ENCODE results near the gene BRWD1.
"Not testable (repeated sequence)": the region's sequence is repeated elsewhere in the genome, so short reads cannot be mapped to it uniquely, and the experiment has no call there.

The BRWD1 gene

DNA sequence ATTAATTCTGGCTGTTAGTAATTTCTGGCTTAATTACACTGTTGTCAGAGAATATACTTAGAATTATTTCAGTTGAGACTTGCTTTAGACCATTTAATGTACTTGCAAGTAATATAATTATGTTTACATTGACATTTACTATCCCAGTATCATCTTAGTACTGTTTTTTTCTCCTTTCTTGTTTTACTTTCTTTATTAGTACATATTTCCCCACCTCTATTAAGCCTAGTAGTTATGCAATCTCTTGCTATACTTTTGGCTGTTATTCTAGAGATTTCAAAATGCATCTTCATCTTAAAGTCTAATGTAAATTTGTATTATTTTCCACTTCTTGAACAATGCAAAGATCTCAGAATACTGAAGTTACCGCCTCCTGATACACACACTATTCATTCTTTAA is 24.4 kb downstream of the BRWD1 start:
- DNase-seq, result no peak

DNA sequence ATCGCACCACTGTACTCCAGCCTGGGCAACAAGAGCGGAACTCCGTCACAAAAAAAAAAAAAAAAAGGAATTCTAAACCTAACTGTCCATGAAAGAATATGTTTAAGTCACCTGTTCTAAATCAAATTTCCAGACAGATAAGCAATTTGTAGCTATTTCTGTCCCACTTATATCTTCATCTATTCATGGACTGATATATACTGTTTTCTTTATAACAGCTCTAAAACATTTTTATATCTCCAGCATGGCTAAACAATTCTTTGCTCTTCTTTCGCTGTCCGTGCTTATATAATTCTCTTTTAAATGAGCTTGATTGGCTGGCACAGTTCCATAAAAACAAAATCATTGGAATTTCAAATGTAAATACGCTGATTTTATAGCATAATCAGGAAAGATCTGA is 30.5 kb downstream of the BRWD1 start:
- no peak for DNase-seq

DNA sequence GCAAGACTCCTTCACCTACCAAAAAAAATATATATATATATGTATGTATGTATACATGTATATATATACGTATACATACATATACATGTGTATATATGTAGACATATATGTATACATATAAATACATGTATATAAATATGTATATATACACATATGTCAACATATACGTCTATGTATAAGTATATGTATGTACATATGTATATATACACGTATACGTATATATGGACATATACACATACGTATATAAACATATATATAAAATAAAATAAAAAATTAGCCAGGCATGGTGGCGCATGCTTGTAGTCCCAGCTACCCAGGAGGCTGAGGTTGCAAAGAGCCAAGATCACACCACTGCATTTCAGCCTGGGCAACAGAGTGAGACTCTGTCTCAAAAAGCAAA is 31.6 kb downstream of the BRWD1 start:
- no peak for DNase-seq

DNA sequence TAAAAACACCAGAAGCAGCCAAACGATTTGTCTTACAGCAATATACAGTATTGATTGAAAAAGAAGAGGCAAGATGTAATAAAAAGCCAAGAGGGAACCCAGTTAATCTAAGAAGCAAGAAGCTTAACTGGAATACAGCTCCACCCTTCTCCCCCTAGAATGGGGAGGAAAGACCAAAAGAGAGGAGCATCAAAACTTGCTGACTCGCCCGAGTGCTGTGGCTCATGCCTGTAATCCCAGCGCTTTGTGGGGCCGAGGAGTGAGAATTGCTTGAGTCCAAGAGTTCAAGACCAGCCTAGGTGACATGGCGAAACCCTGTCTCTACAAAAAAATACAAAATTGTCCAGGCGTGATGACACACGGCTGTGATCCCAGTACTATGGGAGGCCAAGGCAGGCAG is 32.2 kb downstream of the BRWD1 start:
- DNase-seq, result no peak

DNA sequence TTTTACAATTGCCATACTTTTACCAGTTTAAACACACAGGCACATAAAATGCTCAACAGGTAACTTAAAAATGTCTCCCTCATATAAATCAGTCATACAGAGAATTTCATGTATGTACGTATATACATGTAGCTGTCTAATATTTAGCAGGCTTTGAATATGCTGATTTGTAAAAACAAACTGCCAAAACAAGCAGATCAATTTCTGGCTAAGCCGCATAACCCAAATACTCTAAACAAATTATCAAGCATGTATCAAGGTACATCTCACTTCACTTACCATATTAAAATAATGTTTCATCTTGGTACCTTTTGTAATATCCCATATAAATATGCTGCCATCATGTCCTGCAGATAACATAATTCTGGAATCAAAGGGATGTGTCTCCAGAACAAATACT is 43.8 kb downstream of the BRWD1 start:
- no peak for DNase-seq

DNA sequence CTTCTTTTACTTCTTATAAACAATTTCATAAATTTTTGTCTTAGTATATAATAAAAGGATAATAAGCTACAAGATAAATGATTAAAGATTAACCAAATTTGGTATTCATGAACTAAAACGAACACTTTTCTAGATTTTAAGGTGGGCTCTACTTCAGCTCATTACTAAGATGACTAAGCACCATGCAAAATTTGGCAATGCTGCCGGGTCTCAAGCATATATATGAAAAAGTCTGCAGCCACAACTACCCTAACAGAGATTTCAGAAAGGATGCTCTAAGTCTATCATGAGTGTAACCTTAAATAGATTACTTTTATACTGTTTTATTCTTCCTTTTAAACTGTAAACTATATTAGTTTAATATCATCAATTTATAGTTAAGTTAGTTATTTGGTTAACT is 47.8 kb downstream of the BRWD1 start:
- no peak for DNase-seq

DNA sequence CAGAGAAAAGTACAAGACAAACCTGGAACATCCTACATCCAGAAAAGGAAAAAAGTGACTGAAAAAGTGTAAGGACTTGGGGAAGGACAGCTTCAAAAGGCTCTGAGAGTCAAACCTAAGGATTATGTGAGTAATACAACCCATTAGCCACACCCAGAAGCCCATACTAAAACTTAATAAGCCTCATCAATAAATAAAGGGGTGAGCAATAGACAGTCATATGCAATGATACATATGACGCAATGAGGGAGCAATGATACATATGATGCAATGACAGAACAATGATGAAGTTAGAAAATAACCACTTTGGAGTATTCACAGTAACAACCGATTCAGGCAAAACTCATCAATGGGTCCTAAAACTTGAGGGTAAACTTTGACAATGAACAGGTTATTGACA is 50.1 kb downstream of the BRWD1 start:
- no peak for DNase-seq

DNA sequence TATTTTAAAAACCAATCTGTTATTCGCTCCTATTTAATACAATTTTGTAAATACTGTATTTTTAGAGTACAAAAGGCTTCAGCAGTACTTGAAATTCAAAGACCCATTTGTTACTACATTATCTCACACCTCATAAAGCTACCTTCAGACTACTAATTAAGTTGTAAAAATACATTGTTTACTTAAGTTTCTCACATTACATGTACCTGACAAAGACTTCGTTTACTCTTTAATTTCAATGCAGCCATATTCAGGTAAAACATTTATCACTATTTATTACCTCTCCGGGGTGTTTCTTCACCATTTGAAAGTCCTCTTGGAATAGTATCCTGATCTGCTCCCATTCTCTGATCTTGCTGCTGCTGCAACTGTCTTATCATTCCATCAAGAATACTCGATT is 55.2 kb downstream of the BRWD1 start:
- no peak for DNase-seq

DNA sequence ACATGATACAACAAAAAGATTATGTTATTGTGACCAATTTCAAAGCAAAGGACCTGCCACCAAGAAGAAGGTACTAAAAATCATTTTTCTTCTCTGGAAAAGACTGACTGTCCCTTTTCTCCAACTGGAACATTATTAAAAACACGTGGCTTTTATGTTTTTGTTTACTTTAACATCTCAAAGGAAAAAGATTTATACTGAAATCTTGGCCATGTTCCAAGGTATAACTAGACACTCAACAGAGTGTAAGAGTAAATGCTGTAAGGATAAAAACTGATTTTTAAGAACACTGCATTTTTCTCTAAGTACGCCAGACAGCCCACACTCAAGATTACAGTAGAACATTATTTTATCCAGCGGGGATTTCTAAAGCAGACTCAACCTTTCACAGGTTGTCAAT is 62.1 kb downstream of the BRWD1 start:
- no peak for DNase-seq

DNA sequence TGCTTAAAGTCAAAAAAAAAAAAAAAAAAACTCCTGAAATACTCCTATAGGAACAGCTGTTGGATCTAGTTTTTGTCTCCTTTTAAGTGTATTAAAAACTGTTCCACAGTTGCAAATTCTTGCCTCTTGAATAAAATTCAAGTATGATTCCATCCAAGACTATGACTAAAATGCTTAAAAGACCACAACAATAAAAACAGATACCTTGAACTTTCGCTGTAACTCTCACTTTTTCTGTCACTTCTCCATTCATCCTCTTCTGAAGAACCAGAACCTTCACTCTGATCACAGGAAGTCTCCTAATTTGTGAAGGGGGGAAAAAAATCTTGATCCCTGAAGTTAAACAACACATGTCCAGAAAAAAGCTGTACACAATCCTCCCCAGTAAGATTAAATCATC is 75.2 kb downstream of the BRWD1 start:
- DNase-seq, result no peak

DNA sequence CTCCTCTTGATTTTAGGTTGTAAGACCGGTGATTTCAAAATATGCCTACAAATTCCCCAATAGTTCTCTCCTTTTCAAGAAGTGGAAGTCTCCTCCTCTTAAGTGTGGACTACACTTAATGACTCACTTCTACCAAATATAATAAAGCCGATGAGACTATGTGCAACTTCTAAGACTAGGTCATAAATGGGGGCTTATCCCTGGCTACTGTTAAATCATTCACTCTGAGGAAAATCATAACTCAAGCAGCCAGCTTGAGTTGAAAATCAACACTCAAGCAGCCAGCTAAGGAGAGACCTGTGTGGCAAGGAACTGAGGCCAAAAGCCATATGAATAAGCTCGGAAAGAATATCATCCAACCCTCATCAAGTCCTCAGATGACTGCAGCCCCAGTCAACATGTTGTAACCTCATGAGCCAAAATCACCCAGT is 80.6 kb downstream of the BRWD1 start:
- no peak for DNase-seq

DNA sequence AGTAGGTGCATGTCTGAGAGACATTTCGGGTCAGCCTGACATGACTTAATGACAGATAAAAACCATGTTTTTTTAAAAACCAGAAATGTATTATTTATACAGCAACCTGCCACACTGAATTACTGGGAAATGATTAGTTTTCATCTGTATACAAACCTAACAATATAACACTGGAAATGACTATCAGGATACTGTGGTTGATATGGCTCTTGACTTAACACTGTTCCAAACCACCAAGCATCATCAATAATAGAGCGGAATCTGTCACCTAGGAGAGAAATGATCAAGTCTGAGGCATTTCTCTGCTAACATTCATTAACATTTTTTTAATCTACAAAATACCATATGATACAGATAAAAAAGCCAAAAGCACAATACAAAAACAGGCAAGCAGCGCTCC is 88.5 kb downstream of the BRWD1 start:
- no peak for DNase-seq

DNA sequence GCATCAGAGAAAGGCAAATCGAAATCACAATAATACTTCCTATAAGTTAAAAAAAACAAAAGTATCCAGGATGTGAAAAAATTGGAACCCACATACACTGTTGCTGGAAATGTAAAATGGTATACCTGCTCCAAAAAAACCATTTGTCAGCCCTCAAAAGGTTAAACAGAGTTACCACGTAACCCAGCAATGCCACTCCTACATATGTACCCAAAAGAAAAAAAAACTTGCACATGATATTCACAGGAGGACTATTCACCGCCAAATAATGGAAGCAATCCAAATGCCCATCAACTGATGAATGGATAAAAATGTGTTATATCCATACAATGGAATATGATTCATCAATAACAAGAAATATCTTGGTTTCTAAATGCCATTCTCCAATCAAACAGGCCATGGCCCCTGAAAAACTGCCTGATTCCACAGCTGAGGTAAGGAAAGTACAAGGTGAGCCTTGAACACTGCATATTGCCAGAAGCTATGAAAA is 91.4 kb downstream of the BRWD1 start:
- DNase-seq, result no peak

DNA sequence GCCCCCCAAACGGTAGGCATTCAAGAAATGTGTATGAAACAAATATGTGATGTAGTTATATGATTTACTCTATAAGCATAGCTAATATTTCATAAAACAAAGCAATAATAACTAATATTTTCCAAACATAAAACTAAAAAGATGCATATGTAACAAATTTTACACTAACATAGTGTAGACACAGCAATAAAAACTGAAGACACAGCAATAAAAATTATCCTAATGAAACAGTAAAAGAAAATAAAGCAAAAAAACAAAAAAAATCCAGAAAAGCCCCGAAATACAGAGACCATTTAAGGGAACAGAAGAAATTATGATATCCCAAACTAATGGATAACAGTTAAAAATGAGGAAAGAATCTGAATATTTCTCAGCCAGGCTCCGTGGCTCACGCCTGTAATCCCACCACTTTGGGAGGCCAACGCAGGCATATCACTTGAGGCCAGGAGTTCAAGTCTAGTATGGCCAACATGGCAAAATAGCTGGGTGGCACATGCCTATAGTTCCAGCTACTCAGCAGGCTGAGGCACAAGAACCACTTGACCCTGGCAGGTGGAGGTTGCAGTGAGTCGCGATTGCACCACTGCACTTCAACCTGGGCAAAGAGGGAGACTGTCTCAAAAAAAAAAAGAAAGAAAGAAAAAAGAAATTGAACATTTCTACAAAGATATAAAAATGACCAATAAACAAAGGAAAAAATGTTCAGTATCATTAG is 92.0 kb downstream of the BRWD1 start:
- DNase-seq, result no peak

DNA sequence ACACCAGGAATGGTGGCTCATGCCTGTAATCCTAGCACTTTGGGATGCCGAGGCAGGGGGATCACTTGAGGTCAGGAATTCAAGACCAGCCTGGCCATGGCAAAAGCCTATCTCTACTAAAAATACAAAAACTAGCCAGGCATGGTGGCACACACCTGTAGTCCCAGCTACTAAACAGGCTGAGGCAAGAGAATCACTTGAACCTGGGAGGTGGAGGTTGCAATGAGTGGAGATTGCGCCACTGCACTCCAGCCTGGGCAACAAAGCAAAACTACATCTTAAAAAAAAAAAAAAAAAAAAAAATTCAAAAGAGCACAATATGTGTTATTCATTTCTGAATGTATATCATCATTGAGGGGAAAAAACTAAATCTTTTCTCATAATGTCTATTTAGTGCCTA is 92.6 kb downstream of the BRWD1 start:
- DNase-seq, result not testable (repeated sequence)

DNA sequence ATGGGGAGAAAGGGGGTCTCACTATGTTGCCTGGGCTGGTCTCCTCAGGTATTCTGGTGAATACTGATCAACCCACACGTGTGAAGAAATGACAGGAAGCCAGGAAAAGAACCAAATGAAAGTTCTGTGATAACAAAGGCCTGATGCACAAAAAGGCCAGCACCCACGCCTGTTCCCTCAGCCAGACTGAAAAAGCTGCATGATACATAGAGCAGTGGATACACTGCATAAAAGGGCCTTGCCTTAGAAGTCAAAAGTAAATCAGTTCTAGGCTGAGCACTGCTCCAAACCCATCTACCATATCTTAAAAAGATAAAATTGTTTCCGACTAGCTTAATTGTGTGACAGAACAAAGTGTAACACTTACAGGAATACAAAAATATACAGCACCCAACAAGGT is 93.3 kb downstream of the BRWD1 start:
- peak in 1 of 51 donors; percentile 26 for DNase-seq

DNA sequence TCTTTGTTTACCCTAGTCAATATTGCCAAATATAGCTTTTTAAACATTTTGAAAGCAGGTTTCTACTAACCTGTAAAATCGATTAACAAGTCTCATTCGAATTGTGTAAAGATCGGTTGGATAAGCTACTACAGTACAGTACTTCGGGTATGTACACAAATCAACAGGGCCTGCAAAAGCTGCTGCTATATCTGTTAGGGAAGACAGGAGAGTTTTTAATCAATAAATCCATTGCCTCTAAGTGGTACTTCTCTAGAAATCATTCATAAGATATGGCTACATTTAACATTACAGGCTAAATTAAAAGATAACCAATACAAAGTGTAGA is 95.4 kb downstream of the BRWD1 start:
- DNase-seq, result no peak

DNA sequence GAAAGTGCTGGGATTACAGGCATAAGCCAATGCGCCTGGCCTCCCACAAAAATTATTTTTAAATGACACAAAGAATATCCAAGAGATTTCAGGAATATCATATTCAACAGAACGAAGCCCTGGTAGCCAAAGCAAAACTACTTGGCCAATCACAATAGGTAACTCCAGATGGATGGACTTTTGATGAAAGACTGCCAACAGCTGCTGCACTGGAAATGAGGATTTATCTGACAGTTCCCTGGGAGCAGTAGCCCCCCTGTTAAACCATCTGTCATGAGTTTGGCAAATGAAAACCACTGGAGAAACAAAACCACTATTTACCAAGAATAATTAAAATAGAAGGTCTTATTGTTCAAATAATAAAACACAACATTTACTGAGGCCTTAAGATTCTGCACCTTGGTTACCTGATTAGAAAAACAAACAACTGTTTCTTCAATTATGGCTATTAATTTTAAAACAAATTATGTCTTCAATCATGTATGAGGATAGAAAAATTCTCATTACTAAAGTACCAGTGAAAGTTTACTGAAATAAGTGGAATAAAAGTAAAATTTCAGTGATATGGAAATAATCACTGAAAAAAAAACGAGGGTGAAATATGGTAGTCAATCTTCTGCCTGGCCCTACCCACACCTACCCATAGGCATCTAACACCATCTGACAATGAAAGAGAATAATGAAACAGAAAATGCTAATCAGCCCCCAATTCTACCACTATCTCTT is 95.9 kb downstream of the BRWD1 start:
- DNase-seq, result no peak

DNA sequence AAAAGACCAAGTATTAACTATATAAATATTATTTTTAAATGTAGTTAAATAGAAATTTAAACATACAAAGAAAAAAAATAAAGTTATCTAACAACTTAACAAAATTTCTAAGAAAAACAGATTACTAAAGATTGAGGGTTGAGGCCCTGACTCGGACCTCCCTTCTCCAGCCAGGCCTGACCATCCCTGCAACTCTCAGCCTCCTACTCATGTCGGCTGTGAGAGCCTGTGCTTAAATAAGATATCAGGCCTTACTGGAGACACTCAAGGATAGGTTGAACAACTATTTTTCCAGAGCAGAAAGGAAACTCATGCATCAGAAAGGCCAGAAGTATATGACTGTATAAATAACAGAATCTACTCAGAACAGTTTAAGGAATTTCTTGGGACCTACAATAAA is 97.1 kb downstream of the BRWD1 start:
- no peak for DNase-seq

DNA sequence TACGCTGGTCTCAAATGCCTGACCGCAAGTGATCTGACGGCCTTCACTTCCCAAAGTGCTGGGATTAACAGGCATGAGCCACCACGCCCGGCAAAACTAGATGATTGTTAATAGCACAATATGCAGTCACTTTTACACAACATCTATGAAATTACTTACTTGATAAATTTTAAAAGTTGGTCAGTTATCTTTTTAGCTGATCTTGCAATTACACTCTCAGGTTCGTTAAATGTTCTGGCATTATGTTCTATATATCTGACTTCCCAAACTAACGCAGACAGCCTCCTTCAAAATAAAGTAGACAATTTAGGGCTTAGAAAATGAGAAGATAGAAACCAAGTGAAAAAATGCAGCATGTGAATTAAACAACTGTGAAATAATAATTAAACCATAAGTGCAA is 98.4 kb downstream of the BRWD1 start:
- no peak for DNase-seq

DNA sequence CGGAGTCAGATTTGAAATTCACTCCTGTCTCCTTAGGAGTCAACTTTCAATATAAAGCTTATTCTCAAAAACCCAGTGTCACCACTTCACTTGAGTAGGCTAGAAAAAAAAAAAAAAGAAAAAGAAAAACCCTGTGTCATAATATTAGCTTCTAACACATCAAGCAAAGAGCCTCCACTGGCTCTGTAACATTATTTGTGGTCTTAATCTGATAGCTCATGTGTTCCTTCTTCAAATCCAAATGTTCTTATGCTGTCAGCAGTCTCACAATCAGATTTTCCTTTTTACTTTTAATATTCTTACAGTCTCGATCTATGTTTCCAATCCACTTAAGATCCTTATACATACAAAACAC is 104.1 kb downstream of the BRWD1 start:
- no peak for DNase-seq

DNA sequence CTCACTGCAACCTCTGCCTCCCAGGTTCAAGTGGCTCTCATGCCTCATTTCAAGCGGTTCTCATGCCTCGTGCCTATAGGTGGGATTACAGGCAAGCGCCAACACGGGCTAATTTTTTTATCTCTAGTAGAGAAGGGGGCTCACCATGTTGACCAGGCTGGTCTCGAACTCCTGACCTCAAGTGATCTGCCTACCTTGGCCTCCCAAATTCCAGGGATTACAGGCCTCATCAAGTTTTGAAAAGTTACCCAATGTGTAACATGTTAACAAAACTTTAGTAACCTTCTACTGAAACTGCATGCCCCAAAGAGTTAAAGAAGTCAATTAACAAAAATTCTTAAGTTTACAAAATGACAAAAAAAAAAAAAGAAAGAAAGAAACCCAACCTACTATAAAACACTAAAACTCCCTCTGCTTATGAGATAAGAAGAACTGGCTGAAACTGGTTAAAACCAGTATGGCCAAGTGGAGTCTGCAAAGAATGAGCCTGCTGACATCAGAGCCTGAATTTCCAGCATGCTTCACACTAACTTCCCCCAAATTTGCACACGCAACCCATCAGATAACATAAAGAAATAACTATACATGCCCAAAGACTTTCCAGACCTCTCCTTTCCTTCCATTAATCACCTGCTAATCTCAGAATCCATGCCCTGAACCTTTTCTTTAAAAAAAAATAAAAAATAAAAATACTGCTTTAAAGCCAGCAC is 104.7 kb downstream of the BRWD1 start:
- DNase-seq, result no peak

DNA sequence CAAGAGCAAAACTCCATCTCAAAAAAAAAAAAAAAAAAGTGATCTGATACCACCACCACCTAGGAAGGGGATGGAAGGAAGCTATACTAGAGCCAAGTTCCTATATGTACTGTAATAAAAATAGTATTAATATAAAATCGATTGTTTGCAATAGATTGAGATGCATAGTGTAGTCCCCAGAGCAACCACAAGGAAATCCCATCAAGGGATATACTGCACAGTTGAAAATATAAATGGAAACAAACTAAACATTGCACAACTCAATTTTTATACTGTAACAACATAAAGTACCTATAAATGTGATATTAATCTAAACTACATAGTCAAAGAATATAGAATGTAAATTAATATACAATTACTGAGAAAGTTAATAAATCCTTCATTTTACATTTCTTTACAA is 109.3 kb downstream of the BRWD1 start:
- no peak for DNase-seq
